ENCODE measurements around the gene DBR1.

GRCh38 chr3:138136201-138136600, 38.5 kb downstream of the DBR1 start:
- TF ChIP-seq CTCF (IDR thresholded peaks at IDR 0.05) (no peak), POLR2A (IDR thresholded peaks at IDR 0.05) (no peak), EP300 (IDR thresholded peaks at IDR 0.05) (no peak)

Measured in upper lobe of left lung (tissue), 4 donors.